CD4-positive, alpha-beta T cell treated with Interleukin-15 for 4 hours (primary cell): ENCODE data around the gene DGCR6.
"Not testable (repeated sequence)": the region's sequence is repeated elsewhere in the genome, so short reads cannot be mapped to it uniquely, and the experiment has no call there.

ENCODE experiments used
- DNase-seq: peaks from one replicate; pipeline ENCODE4 v3.0.0-alpha.2; 2020; ENCODE audit warnings: low spot score

Gene DGCR6

GRCh38 chr22:18961201-18961600 is 55.1 kb downstream of the DGCR6 start:
- not testable (repeated sequence) for DNase-seq
